Osteoblast (primary cell): ENCODE data around the gene MRPS31. TPM values are rescaled to one million over a fixed set of nuclear protein-coding genes. Genes with fewer than 3 reads are reported as not detected.

Experiments used
- DNase-seq: peaks from one replicate; pipeline ENCODE4 v3.0.0; 2011; ENCODE audit warnings: low spot score, mixed read lengths; ENCODE audit not compliant: insufficient read length; ENCODE audit errors: missing footprints
- H2AFZ ChIP-seq: 2 replicates; pipeline ENCODE4 v1.6.0; 2011; ENCODE audit warnings: mild to moderate bottlenecking, low read length
- H3K27ac ChIP-seq: 2 replicates; pipeline ENCODE4 v1.5.1; 2011; ENCODE audit warnings: mild to moderate bottlenecking, low read depth, low read length, moderate library complexity
- H3K27me3 ChIP-seq: 2 replicates; pipeline ENCODE4 v1.6.0; 2012; ENCODE audit warnings: mild to moderate bottlenecking, control low read depth, inconsistent platforms, low read length, moderate library complexity; ENCODE audit not compliant: insufficient read depth
- H3K36me3 ChIP-seq: 2 replicates; pipeline ENCODE4 v1.5.1; 2011; ENCODE audit warnings: mild to moderate bottlenecking, low read length, control low read depth, moderate library complexity; ENCODE audit not compliant: insufficient read depth
- H3K4me1 ChIP-seq: 2 replicates; pipeline ENCODE4 v1.5.1; 2011; ENCODE audit warnings: mild to moderate bottlenecking, low read length, control low read depth, moderate library complexity; ENCODE audit not compliant: insufficient read depth
- H3K4me2 ChIP-seq: 2 replicates; pipeline ENCODE4 v1.6.0; 2011; ENCODE audit warnings: mild to moderate bottlenecking, low read length; ENCODE audit not compliant: insufficient read depth
- H3K4me3 ChIP-seq: fragments of 200-600 bp; sonication (generic); 3 replicates; pipeline ENCODE4 v1.5.1; 2012; ENCODE audit warnings: mild to moderate bottlenecking, low read length, inconsistent platforms; ENCODE audit not compliant: insufficient read depth
- H3K79me2 ChIP-seq: 2 replicates; pipeline ENCODE4 v1.6.0; 2012; ENCODE audit warnings: mild to moderate bottlenecking, low read length, control low read depth, inconsistent platforms; ENCODE audit not compliant: insufficient read depth
- H3K9me3 ChIP-seq: 2 replicates; pipeline ENCODE4 v1.5.1; 2011; ENCODE audit warnings: low read depth, low read length, control low read depth
- H4K20me1 ChIP-seq: 2 replicates; pipeline ENCODE4 v1.6.0; 2012; ENCODE audit warnings: mild to moderate bottlenecking, low read length, control low read depth; ENCODE audit not compliant: insufficient read depth
- total RNA-seq: library from RNA; depleted of rRNA; stranded (reverse); fragments of >200 nt; gene quantifications from 2 replicates; pipeline ENCODE4 v1.2.3, GENCODE V29; 2012
- TF ChIP-seq, protein P1 (sequence below): IDR thresholded peaks from 2 replicates; pipeline ENCODE4 v1.5.1; 2011; ENCODE audit warnings: mild to moderate bottlenecking, low read depth, low read length, moderate library complexity; ENCODE audit errors: extremely low read depth

Gene MRPS31
- total RNA-seq, 1 donor: 13.4 TPM

DNA sequence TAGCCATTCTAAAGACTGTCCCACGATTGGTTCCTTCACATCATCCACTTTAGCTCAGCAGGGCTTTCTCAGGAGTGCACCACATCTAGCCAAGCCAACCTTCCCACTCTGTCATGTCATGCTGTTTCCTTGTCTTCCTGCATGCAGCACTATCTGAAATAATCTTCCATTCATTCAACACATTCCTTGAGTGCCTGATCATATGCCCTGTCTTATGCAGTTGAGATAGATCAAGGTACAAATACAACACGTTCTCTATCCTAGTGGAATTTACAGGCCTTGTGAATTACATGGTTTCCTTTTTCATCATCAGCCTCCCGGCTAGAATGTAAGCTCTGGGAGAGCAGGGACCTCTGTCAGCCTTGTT is 6.8 kb upstream of the MRPS31 start:
- TF ChIP-seq, protein P1, sequence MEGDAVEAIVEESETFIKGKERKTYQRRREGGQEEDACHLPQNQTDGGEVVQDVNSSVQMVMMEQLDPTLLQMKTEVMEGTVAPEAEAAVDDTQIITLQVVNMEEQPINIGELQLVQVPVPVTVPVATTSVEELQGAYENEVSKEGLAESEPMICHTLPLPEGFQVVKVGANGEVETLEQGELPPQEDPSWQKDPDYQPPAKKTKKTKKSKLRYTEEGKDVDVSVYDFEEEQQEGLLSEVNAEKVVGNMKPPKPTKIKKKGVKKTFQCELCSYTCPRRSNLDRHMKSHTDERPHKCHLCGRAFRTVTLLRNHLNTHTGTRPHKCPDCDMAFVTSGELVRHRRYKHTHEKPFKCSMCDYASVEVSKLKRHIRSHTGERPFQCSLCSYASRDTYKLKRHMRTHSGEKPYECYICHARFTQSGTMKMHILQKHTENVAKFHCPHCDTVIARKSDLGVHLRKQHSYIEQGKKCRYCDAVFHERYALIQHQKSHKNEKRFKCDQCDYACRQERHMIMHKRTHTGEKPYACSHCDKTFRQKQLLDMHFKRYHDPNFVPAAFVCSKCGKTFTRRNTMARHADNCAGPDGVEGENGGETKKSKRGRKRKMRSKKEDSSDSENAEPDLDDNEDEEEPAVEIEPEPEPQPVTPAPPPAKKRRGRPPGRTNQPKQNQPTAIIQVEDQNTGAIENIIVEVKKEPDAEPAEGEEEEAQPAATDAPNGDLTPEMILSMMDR: no peak
- H3K27me3 ChIP-seq: no peaks in the 10 kb centered on the region
- no peak for DNase-seq
- H3K4me3 ChIP-seq: peak overlapping the region; percentile 54
- peaks cover 9% of the 10 kb centered on the region for H3K4me1 ChIP-seq
- no peaks in the 10 kb centered on the region for H3K36me3 ChIP-seq
- no peaks in the 10 kb centered on the region for H4K20me1 ChIP-seq
- no peak overlapping the region for H3K27ac ChIP-seq
- peak overlapping the region; percentile 49 for H2AFZ ChIP-seq
- no peaks in the 10 kb centered on the region for H3K79me2 ChIP-seq
- no peaks in the 10 kb centered on the region for H3K9me3 ChIP-seq
- peak overlapping the region; percentile 84 for H3K4me2 ChIP-seq

DNA sequence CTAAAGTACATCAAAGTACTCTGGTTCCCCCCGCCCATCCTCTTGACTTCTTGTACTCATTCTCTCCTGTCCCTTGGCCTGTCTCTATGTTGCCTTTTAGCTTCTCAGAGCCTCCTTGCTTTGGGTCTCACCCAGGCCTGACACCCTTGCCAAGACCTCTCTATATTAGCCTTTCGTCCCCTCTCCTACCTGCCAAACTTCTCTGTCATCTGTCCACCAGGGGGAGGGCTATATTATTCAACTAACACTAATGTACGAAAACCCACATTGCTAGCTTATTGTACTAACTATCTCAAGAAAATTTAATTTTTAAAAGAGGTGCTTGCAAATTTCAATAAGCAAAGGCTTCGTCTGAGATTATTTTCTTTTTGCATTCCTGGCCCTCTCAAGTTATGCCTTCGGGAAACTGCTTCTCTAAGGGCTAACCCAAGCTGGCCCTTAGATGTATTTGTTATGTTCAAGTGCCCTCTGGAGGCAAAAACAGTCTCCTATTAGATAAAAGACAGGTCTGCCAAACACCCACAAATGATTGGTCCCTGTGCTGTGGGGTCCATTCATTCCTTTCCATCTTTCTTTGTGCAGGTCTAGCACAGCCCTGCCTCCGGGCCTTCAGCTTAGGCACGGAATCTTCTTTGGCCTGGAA is 6.3 kb upstream of the MRPS31 start:
- Histone ChIP-seq H3K27ac (no peak overlapping the region), H2AFZ (peak overlapping the region; percentile 49)

DNA sequence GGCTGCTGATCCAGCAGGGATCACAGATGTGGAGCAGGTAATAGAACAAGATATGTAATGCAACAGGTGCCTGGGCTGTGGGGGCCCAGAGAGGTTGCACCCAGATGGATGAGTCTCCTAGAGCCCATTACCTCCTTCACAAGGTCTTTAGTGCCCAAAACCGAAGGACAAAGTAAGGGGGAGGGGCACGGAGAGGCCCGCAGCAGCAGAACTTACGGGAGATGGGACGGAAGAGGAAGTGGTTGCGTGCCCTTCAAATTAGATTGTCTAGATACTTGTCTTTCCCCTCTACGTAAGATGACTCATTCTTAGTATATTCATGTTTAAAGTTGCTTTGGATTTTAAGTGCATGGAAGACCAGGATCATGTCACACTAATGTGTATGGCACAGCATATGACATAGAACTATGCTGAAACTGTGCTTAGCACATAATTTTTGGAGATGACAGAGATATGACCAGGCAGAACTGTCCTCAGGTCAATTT is 5.7 kb upstream of the MRPS31 start:
- peaks cover 9% of the 10 kb centered on the region for H3K4me1 ChIP-seq
- H3K4me2 ChIP-seq: peak overlapping the region; percentile 84

More for the DNA sequence above, 6.3 kb upstream of the MRPS31 start:
- Histone ChIP-seq H3K9me3 (no peaks in the 10 kb centered on the region), H3K27me3 (no peaks in the 10 kb centered on the region), H3K79me2 (no peaks in the 10 kb centered on the region), H3K4me1 (peaks cover 9% of the 10 kb centered on the region), H3K4me2 (peak overlapping the region; percentile 84), H3K4me3 (peak overlapping the region; percentile 54), H3K36me3 (no peaks in the 10 kb centered on the region), H4K20me1 (no peaks in the 10 kb centered on the region)
- TF ChIP-seq, protein P1: peak; percentile 73
- no peak for DNase-seq

DNA sequence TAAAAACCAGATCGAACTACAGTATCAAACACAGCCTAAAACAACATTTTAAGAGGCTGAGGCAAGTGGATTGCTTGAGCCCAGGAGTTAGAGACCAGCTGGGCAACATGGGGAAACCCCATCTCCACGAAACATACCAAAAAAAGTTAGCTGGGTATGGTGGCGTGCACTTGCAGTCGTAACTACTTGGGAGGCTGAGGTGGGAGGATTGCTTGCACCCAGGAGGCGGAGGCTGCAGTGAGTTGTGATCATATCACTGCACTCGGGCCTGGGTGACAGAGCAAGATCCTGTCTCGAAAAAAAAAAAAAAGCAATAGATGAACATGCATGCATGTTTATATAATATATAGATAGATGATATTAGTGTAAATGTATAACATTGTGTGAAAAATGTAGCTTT is 5.2 kb upstream of the MRPS31 start:
- H4K20me1 ChIP-seq: no peaks in the 10 kb centered on the region
- no peaks in the 10 kb centered on the region for H3K9me3 ChIP-seq
- TF ChIP-seq, protein P1: no peak
- H3K4me1 ChIP-seq: peaks cover 9% of the 10 kb centered on the region
- H3K4me2 ChIP-seq: no peak overlapping the region
- H2AFZ ChIP-seq: no peak overlapping the region
- H3K79me2 ChIP-seq: peaks cover 3% of the 10 kb centered on the region
- no peak overlapping the region for H3K27ac ChIP-seq
- H3K27me3 ChIP-seq: no peaks in the 10 kb centered on the region
- DNase-seq: no peak
- H3K4me3 ChIP-seq: no peak overlapping the region
- no peaks in the 10 kb centered on the region for H3K36me3 ChIP-seq

More for the DNA sequence above, 5.7 kb upstream of the MRPS31 start:
- Histone ChIP-seq H3K4me3 (peak overlapping the region; percentile 54), H2AFZ (peak overlapping the region; percentile 49), H3K79me2 (no peaks in the 10 kb centered on the region), H3K9me3 (no peaks in the 10 kb centered on the region), H3K27me3 (no peaks in the 10 kb centered on the region), H3K27ac (no peak overlapping the region), H3K36me3 (no peaks in the 10 kb centered on the region), H4K20me1 (no peaks in the 10 kb centered on the region)
- no peak for DNase-seq
- TF ChIP-seq, protein P1: no peak
